Sigmoid colon (tissue), 7 donors: ENCODE results near the gene TXNL4A. TPM values are rescaled to one million over a fixed set of nuclear protein-coding genes. Genes with fewer than 3 reads are reported as not detected.

Source experiments
- DNase-seq: peaks from one replicate; pipeline ENCODE4 v3.0.0-alpha.2; 2019
- H3K27ac ChIP-seq, 4 donors: fragments of 200-600 bp; sonication (generic); one replicate each; pipeline ENCODE4 v1.5.1; 2016 to 2019; ENCODE audit warnings: mild to moderate bottlenecking in 1 of 4
- H3K27me3 ChIP-seq, 3 donors: fragments of 200-600 bp; sonication (generic); one replicate each; pipeline ENCODE4 v1.5.1; 2019; ENCODE audit warnings: mild to moderate bottlenecking in 1 of 3
- H3K36me3 ChIP-seq, 4 donors: fragments of 200-600 bp; sonication (generic); one replicate each; pipeline ENCODE4 v1.5.1; 2016 to 2019
- H3K4me1 ChIP-seq, 4 donors: fragments of 200-600 bp; sonication (generic); one replicate each; pipeline ENCODE4 v1.5.1; 2017 to 2019
- H3K4me3 ChIP-seq, 4 donors: fragments of 200-600 bp; sonication (generic); one replicate each; pipeline ENCODE4 v1.5.1; 2017 to 2019; ENCODE audit warnings: mild to moderate bottlenecking in 2 of 4, moderate library complexity in 1 of 4
- H3K9me3 ChIP-seq, 4 donors: fragments of 200-600 bp in 3 of 4; sonication (generic) in 3 of 4; one replicate each; pipeline versions ENCODE4 v1.5.1 to v1.6.1; 2013 to 2019
- EP300 ChIP-seq, 4 donors: sonication (generic); formaldehyde crosslinking; IDR thresholded peaks; one replicate each; pipeline ENCODE4 v1.6.1; 2017; ENCODE audit warnings: antibody characterized with exemption in 4 of 4
- POLR2A ChIP-seq, 2 donors: fragments of 450-650 bp; IDR thresholded peaks; one replicate each; pipeline ENCODE4 v1.6.1; 2016; ENCODE audit warnings: antibody characterized with exemption in 2 of 2, mild to moderate bottlenecking in 2 of 2, moderate library complexity in 2 of 2
- POLR2AphosphoS5 ChIP-seq, 4 donors: sonication (generic); formaldehyde crosslinking; IDR thresholded peaks; one replicate each; pipeline ENCODE4 v1.6.1; 2017; ENCODE audit warnings: antibody characterized with exemption in 4 of 4
- WGBS, 2 donors: extraction: QIAGEN DNeasy Blood & Tissue Kit; methylation state at CpG; one replicate each; pipeline ENCODE4 v1.1.7; 2013; 5-methylcytosine and 5-hydroxymethylcytosine counted together
- intact Hi-C: fragments of 100-400 bp; cut with DNase I; formaldehyde crosslinking; loops from one replicate; pipeline ENCODE4 v1.15.1; 2023
- polyA plus RNA-seq, 3 donors: library from polyadenylated mRNA; stranded (reverse); fragments of 200-250 nt; gene quantifications; one replicate each; pipeline ENCODE4 v1.2.3, GENCODE V29; 2013
- total RNA-seq, 4 donors: library from RNA; depleted of rRNA; stranded (reverse); fragments of >200 nt; gene quantifications; one replicate each; pipeline ENCODE4 v1.1.0, GENCODE V29; 2016
- TF ChIP-seq, protein P1 (sequence below), 4 experiments: fragments of 450-650 bp in 3 of 4; fragments of 200-600 bp in 1 of 4; IDR thresholded peaks; one replicate each; pipeline ENCODE4 v1.5.1; 2016 to 2019; ENCODE audit warnings: antibody characterized with exemption in 4 of 4, mild to moderate bottlenecking in 3 of 4, moderate library complexity in 2 of 4
- donor health status: healthy with polysubstance abuse.
- donor health status: Bipolar disorder and iron deficiency.
- donor health status: healthy.

Gene TXNL4A
- total and polyA plus RNA-seq, 7 donors = 16.9 to 85.3 (median 32.9) TPM

DNA sequence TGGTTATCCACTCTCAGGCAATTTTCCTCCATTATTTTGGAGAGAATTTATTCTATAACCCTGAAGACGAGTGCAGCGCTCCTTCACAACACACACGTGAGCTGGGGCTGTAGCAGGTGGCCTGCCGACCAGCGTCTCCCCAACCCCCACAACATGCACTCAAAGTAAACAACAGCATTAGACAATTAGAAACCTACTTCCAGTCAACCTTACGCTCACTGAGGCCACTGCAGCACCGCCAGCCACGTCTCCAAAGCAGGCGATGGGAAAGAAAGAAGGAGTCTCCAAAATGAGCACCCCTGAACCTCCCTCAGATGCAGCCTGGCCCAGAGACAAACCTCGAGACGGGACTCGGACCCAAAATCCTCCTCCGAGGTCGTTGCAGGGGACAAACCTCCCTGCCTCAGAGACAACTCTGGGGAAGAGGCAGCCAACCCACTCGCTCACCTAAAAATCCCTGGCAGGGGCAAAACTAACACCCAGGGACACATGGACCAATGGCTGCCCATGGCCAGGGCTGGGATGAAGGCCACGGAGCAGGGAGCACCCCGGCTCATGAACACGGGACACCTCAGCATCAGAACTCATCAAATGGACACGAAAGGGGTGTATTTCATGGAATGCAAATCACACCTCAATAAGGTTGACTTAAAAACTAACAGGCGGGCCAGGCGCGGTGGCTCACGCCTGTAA, 39.5 kb downstream of the TXNL4A start:
- Histone ChIP-seq H3K27me3 (no peaks in the 10 kb centered on the region), H3K9me3 (no peaks in the 10 kb centered on the region), H3K27ac (peak overlapping the region in 1 of 4 donors; percentile 50), H3K4me3 (no peak overlapping the region), H3K4me1 (peaks cover 0 to 66% (median 47%) of the 10 kb centered on the region in 4 donors), H3K36me3 (peaks cover 0 to 11% (median 0%) of the 10 kb centered on the region in 4 donors)
- TF ChIP-seq POLR2AphosphoS5 (IDR thresholded peaks at IDR 0.05) (no peak), EP300 (IDR thresholded peaks at IDR 0.05) (no peak), POLR2A (IDR thresholded peaks at IDR 0.05) (no peak)
- TF ChIP-seq, protein P1, sequence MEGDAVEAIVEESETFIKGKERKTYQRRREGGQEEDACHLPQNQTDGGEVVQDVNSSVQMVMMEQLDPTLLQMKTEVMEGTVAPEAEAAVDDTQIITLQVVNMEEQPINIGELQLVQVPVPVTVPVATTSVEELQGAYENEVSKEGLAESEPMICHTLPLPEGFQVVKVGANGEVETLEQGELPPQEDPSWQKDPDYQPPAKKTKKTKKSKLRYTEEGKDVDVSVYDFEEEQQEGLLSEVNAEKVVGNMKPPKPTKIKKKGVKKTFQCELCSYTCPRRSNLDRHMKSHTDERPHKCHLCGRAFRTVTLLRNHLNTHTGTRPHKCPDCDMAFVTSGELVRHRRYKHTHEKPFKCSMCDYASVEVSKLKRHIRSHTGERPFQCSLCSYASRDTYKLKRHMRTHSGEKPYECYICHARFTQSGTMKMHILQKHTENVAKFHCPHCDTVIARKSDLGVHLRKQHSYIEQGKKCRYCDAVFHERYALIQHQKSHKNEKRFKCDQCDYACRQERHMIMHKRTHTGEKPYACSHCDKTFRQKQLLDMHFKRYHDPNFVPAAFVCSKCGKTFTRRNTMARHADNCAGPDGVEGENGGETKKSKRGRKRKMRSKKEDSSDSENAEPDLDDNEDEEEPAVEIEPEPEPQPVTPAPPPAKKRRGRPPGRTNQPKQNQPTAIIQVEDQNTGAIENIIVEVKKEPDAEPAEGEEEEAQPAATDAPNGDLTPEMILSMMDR (IDR thresholded peaks at IDR 0.05) = no peak
- intact Hi-C loops = loop anchor here (5.0 kb wide), 1 partner anchor 38 kb away; the partner anchor contains the start of gene TXNL4A
- peak; percentile 43 for DNase-seq
- WGBS, 2 donors = 90 to 92% methylated on average over 23 of the region's 23 CpGs

- no peak overlapping the region for H3K4me3 ChIP-seq
- H3K36me3 ChIP-seq = peaks cover 0 to 13% (median 0%) of the 10 kb centered on the region in 4 donors
- no peak for TF ChIP-seq EP300 (IDR thresholded peaks at IDR 0.05)
- no peak for TF ChIP-seq POLR2A (IDR thresholded peaks at IDR 0.05)
- TF ChIP-seq, protein P1 (IDR thresholded peaks at IDR 0.05) = no peak
- no peak for TF ChIP-seq POLR2AphosphoS5 (IDR thresholded peaks at IDR 0.05)
- intact Hi-C loops = loop anchor here (5.0 kb wide), 1 partner anchor 39 kb away; the partner anchor contains the start of gene TXNL4A
- 75 to 93% methylated on average over 15 of the region's 15 CpGs for WGBS, 2 donors
- H3K4me1 ChIP-seq = peaks cover 0 to 66% (median 47%) of the 10 kb centered on the region in 4 donors
- H3K27ac ChIP-seq = no peak overlapping the region
- no peaks in the 10 kb centered on the region for H3K27me3 ChIP-seq
- H3K9me3 ChIP-seq = no peaks in the 10 kb centered on the region
- DNase-seq = peak; percentile 47
These were observed 40.3 kb downstream of the TXNL4A start for GRCh38 chr18:79947881-79948610.

GRCh38 chr18:79947054-79947755, 41.2 kb downstream of the TXNL4A start:
- Histone ChIP-seq H3K4me1 (peaks cover 0 to 58% (median 44%) of the 10 kb centered on the region in 4 donors), H3K9me3 (no peaks in the 10 kb centered on the region), H3K27me3 (no peaks in the 10 kb centered on the region), H3K36me3 (peaks cover 0 to 21% (median 7%) of the 10 kb centered on the region in 4 donors), H3K4me3 (no peak overlapping the region), H3K27ac (no peak overlapping the region)
- WGBS, 2 donors = 68 to 94% methylated on average over 14 of the region's 14 CpGs
- intact Hi-C loops = loop anchor here (5.0 kb wide), 1 partner anchor 40 kb away; the partner anchor contains the start of gene TXNL4A
- TF ChIP-seq, protein P1 (IDR thresholded peaks at IDR 0.05) = no peak
- TF ChIP-seq EP300 (IDR thresholded peaks at IDR 0.05) (no peak), POLR2AphosphoS5 (IDR thresholded peaks at IDR 0.05) (no peak), POLR2A (IDR thresholded peaks at IDR 0.05) (no peak)
- peak; percentile 48 for DNase-seq

GRCh38 chr18:79945118-79946042, 43.0 kb downstream of the TXNL4A start:
- Histone ChIP-seq H3K36me3 (peaks cover 0 to 39% (median 15%) of the 10 kb centered on the region in 4 donors), H3K27ac (no peak overlapping the region), H3K9me3 (no peaks in the 10 kb centered on the region), H3K4me3 (no peak overlapping the region), H3K27me3 (no peaks in the 10 kb centered on the region), H3K4me1 (peaks cover 0 to 50% (median 38%) of the 10 kb centered on the region in 4 donors)
- 65 to 82% methylated on average over 17 of the region's 17 CpGs for WGBS, 2 donors
- peak; percentile 43 for DNase-seq
- TF ChIP-seq, protein P1 (IDR thresholded peaks at IDR 0.05) = no peak
- TF ChIP-seq POLR2A (IDR thresholded peaks at IDR 0.05) (no peak), EP300 (IDR thresholded peaks at IDR 0.05) (no peak), POLR2AphosphoS5 (IDR thresholded peaks at IDR 0.05) (no peak)
- intact Hi-C loops = loop anchor here (5.0 kb wide), 1 partner anchor 42 kb away; the partner anchor contains the start of gene TXNL4A
